ENCODE data around the gene CALML5.

DNA sequence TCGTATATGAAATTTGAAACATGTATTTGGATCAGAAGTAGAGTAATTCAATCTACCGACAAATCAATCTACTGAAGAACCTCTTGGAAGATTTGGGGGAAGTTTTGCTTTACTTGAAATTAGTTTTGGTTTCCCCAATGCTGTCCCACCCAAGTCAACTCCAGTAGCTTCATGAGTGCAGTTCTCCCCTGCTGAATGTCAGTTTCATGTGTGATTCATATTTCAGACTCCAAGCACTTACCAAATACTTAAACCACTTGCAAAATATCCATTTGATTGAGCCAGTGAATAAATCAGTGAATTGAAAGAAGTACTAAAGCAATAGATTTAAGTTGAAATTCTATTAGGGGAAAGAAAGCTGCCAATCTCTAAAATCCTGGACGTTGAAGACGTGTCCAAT lies 9.3 kb downstream of the CALML5 start:
- TF ChIP-seq, protein P1, sequence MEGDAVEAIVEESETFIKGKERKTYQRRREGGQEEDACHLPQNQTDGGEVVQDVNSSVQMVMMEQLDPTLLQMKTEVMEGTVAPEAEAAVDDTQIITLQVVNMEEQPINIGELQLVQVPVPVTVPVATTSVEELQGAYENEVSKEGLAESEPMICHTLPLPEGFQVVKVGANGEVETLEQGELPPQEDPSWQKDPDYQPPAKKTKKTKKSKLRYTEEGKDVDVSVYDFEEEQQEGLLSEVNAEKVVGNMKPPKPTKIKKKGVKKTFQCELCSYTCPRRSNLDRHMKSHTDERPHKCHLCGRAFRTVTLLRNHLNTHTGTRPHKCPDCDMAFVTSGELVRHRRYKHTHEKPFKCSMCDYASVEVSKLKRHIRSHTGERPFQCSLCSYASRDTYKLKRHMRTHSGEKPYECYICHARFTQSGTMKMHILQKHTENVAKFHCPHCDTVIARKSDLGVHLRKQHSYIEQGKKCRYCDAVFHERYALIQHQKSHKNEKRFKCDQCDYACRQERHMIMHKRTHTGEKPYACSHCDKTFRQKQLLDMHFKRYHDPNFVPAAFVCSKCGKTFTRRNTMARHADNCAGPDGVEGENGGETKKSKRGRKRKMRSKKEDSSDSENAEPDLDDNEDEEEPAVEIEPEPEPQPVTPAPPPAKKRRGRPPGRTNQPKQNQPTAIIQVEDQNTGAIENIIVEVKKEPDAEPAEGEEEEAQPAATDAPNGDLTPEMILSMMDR (conservative IDR thresholded peaks at IDR 0.05; ENCODE audit: low read length): no peak
- no peak for TF ChIP-seq EZH2phosphoT487 (IDR thresholded peaks at IDR 0.05; ENCODE audit: borderline replicate concordance)
